ENCODE results near the gene KCND3. TPM values are rescaled to one million over a fixed set of nuclear protein-coding genes. Genes with fewer than 3 reads are reported as not detected.
A peak's percentile ranks its signal among the peaks of the same experiment; 100 is the strongest.
"Not testable (repeated sequence)": the region's sequence is repeated elsewhere in the genome, so short reads cannot be mapped to it uniquely, and the experiment has no call there.

KCND3 gene
- total RNA-seq, 4 donors from 2014 or later, result 7.4 to 20.4 (median 9.8) TPM

DNA sequence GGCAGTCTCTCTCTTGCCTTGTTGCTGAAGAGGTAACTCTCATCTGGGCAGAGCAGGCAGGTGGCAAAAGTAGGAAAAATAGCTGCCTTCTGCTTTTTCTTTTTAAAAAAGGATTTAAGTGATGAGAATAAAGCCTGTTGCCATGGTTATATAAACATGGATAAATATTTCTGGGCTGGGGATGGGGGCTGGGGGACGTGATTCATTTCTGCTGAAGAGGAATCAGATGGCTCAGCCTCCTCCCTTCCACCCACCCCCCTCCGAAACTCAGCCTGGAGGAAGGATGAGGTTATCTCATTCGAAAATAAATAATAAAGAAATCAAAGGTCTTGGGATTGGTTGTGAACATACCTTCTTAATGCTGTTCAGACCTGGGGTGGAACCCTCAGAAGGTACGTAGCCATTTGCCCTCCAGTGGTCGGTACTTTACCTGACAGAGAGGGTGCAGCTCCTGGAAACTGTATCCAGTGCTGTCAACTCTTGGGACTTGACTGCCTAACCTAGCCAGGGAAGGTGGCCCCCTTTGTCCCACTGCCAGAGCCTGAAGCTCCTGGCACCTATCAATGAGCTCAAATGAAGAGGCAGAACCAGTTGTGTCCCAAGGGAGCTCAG lies 246.4 kb downstream of the KCND3 start:
- intact Hi-C loops (cut with DNase I; ENCODE audit: low total_unique reads), result no loop called here
- peak in 1 of 2 donors; percentile 56 for DNase-seq (ENCODE audit: low spot score in 2 of 2)
- TF ChIP-seq POLR2A (IDR thresholded peaks at IDR 0.05) (no peak), CTCF (IDR thresholded peaks at IDR 0.05) (no peak)
- WGBS, 2 donors, result 46 to 53% methylated on average over 5 of the region's 5 CpGs
- H3K4me3 ChIP-seq (ENCODE audit: low read depth, poor library complexity, severe bottlenecking), result no peak overlapping the region

DNA sequence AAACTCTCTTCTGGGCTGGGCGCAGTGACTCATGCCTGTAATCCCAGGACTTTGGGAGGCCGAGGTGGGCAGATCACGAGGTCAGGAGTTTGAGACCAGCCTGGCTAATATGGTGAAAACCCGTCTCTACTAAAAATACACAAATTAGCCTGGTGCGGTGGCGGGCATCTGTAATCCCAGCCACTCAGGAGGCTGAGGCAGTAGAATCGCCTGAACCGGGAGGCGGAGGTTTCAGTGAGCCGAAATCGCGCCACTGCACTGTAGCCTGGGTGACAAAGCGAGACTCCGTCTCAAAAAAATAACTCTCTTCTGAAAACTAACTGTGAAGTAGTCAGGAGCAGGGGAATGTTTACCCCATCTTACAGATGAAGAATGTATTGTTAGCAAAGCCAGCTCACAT lies 247.2 kb downstream of the KCND3 start:
- H3K4me3 ChIP-seq (ENCODE audit: low read depth, poor library complexity, severe bottlenecking); intact Hi-C loops (cut with DNase I; ENCODE audit: low total_unique reads): not testable (repeated sequence)
- 94 to 95% methylated on average over 14 of the region's 14 CpGs for WGBS, 2 donors
- DNase-seq (ENCODE audit: low spot score in 2 of 2), result peak in 1 of 2 donors; percentile 40

- WGBS, 2 donors, result 1 to 2% methylated on average over 44 to 58 of the region's 63 CpGs
- peak in 1 of 2 donors; percentile 94 for DNase-seq (ENCODE audit: low spot score in 2 of 2)
- H3K4me3 ChIP-seq (ENCODE audit: low read depth, poor library complexity, severe bottlenecking), result peak overlapping the region; percentile 39
- intact Hi-C loops (cut with DNase I; ENCODE audit: low total_unique reads), result no loop called here
- TF ChIP-seq CTCF (IDR thresholded peaks at IDR 0.05) (no peak), POLR2A (IDR thresholded peaks at IDR 0.05) (no peak)
Observed at GRCh38 chr1:111739925-111740765, 249.3 kb downstream of the KCND3 start.

DNA sequence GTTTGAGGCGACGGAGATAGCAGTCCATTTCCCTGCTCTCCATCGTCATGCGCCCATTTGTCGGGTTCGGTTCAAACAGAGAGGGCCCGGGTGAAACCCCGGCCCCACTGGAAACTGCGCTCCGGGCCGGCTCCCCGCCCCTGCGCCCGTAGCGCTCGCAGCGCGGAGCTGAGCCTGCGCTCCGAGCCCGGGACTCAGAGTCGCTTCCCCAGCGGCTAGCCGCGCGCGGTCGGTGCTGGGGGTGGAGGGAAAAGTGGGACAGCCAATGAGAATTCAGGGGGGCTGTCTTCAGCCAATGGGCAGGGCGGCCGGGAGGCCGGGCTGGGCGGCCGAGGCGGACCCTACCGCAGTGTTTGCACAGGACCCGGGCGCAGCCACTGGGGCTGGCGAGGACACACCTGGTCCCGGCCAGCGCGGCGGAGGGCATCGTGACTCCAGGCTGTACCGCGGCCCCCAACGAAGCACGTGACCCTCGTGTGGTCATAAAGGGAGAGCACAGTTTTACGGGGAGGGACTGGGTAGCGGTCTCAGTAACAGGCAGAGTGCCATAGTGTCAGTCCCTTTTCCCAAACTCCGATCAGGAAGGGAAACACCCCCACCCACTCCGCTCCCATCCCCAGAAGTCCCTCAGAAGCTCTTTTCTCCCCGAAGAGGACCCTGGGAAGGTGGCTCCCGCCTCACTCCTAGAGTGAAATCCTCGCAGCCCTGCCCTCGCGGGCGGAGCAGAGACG lies 250.1 kb downstream of the KCND3 start, which contains the start of gene INKA2:
INKA2 (minus strand) TSS at position 202 of the 731 bp plus-strand sequence; CDS start at position 49, 153 bp downstream.
- WGBS, 2 donors, result 0 to 1% methylated on average over 35 to 36 of the region's 59 CpGs
- no peak for TF ChIP-seq POLR2A (IDR thresholded peaks at IDR 0.05)
- TF ChIP-seq CTCF (IDR thresholded peaks at IDR 0.05), result no peak
- peak; percentile 85 to 98 for DNase-seq (ENCODE audit: low spot score in 2 of 2)
- H3K4me3 ChIP-seq (ENCODE audit: low read depth, poor library complexity, severe bottlenecking), result peak within 1 kb of the TSS; percentile 39
- intact Hi-C loops (cut with DNase I; ENCODE audit: low total_unique reads), result no loop called here

DNA sequence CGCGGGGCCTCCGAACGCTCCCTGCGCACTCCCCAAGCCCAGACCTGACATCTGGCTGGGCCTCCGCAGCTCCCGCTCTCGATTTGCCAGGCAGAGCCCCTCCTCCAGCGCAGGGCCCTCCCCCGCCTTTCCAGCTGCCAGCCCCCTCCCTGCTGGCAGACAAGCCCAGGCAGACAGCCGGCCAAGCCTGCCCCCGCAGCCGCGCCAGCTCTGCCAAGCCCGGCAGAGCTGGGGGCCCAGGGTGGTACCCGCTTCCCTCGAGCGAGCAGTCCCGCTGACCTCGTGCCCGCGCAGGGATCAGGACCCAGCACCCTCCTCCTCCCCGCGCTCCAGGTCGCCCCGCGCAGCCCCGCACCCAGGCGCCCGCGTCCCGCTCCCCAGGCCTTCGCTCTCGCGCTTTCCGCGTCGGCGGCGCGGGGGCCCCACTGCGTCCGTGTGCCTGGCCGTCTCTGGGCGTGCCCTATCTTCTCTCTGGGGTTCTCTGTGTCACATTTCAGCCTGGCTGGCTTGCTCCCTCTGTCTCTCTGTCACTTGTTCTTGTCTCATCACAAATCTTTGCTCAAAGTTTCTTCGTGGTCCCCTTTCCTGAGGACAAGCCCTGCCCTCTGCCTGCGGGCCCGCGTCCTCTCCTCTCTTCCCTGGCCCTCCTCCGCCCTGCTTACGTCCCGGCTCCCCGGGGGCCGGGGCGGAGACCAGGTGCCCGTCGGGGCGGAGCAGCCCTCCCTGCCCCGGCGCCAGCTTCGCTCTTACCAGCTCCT lies 250.9 kb downstream of the KCND3 start:
- intact Hi-C loops (cut with DNase I; ENCODE audit: low total_unique reads), result no loop called here

More for the DNA sequence above, 250.9 kb downstream of the KCND3 start:
- TF ChIP-seq CTCF (IDR thresholded peaks at IDR 0.05) (no peak), POLR2A (IDR thresholded peaks at IDR 0.05) (no peak)
- peak; percentile 52 to 93 for DNase-seq (ENCODE audit: low spot score in 2 of 2)
- WGBS, 2 donors, result 1% methylated on average over 45 to 57 of the region's 61 CpGs
- peak overlapping the region; percentile 39 for H3K4me3 ChIP-seq (ENCODE audit: low read depth, poor library complexity, severe bottlenecking)

All from lower leg skin (tissue), 4 donors.